GM19455 (cell line): ENCODE measurements around the gene PJA2.

Experiments
- ATAC-seq: cut with Tn5 transposase; IDR thresholded peaks from one replicate; pipeline ENCODE4 v1.9.1; 2021; ENCODE audit not compliant: unreplicated experiment

The PJA2 gene

GRCh38 chr5:109351988-109352864 lies 57.5 kb downstream of the PJA2 start:
- no peak for ATAC-seq

- ATAC-seq: no peak
Measured at GRCh38 chr5:109350537-109351270, 59.1 kb downstream of the PJA2 start.

GRCh38 chr5:109349388-109349787 lies 60.4 kb downstream of the PJA2 start:
- ATAC-seq: no peak

GRCh38 chr5:109347252-109347888 lies 62.4 kb downstream of the PJA2 start:
- ATAC-seq: no peak

- no peak for ATAC-seq
Measured at GRCh38 chr5:109345699-109346098, 64.1 kb downstream of the PJA2 start.

GRCh38 chr5:109340351-109340750 lies 69.4 kb downstream of the PJA2 start:
- no peak for ATAC-seq

GRCh38 chr5:109335114-109335513 lies 74.7 kb downstream of the PJA2 start:
- no peak for ATAC-seq

- ATAC-seq: no peak
Measured at GRCh38 chr5:109334056-109334455, 75.7 kb downstream of the PJA2 start.

- no peak for ATAC-seq
Measured at GRCh38 chr5:109329333-109330237, 80.2 kb downstream of the PJA2 start.

- ATAC-seq: no peak
Measured at GRCh38 chr5:109328626-109329025, 81.1 kb downstream of the PJA2 start.

- no peak for ATAC-seq
Measured at GRCh38 chr5:109327570-109327969, 82.2 kb downstream of the PJA2 start.

GRCh38 chr5:109326919-109327318 lies 82.9 kb downstream of the PJA2 start:
- ATAC-seq: no peak

- ATAC-seq: no peak
Measured at GRCh38 chr5:109325456-109325855, 84.3 kb downstream of the PJA2 start.

- no peak for ATAC-seq
Measured at GRCh38 chr5:109324931-109325330, 84.8 kb downstream of the PJA2 start.

- ATAC-seq: no peak
Measured at GRCh38 chr5:109324351-109324750, 85.4 kb downstream of the PJA2 start.

GRCh38 chr5:109322694-109323093 lies 87.1 kb downstream of the PJA2 start:
- ATAC-seq: no peak

- ATAC-seq: no peak
Measured at GRCh38 chr5:109319351-109319750, 90.4 kb downstream of the PJA2 start.

GRCh38 chr5:109318455-109319108 lies 91.2 kb downstream of the PJA2 start:
- no peak for ATAC-seq

- no peak for ATAC-seq
Measured at GRCh38 chr5:109316634-109317033, 93.1 kb downstream of the PJA2 start.

GRCh38 chr5:109315245-109315644 lies 94.5 kb downstream of the PJA2 start:
- ATAC-seq: no peak
